Heart right ventricle (tissue), 16 donors: ENCODE results near the gene SEC23IP. TPM values are rescaled to one million over a fixed set of nuclear protein-coding genes. Genes with fewer than 3 reads are reported as not detected.

Experiments used
- ATAC-seq, 8 donors: fragments of 200-7000 bp; cut with Tn5 transposase; one replicate each; pipeline ENCODE4 v1.9.1; 2020; ENCODE audit warnings: mild to moderate bottlenecking in 8 of 8, moderate library complexity in 8 of 8, moderate number of reproducible peaks in 1 of 8
- DNase-seq, 2 donors: peaks; one replicate each; pipeline ENCODE4 v3.0.0-alpha.2; 2020
- H3K27ac ChIP-seq, 10 donors: fragments of 200-600 bp; sonication (generic) in 2 of 10; one replicate each; pipeline versions ENCODE4 v1.5.0 to v1.8.0; 2020 to 2022; ENCODE audit warnings: mild to moderate bottlenecking in 3 of 10
- H3K27me3 ChIP-seq, 7 donors: fragments of 200-600 bp; one replicate each; pipeline ENCODE4 v1.8.0; 2021 to 2022; ENCODE audit warnings: mild to moderate bottlenecking in 2 of 7
- H3K36me3 ChIP-seq, 9 donors: fragments of 200-600 bp; sonication (generic) in 1 of 9; one replicate each; pipeline versions ENCODE4 v1.5.0 to v1.8.0; 2020 to 2022; ENCODE audit warnings: mild to moderate bottlenecking in 2 of 9
- H3K4me1 ChIP-seq, 9 donors: fragments of 200-600 bp; sonication (generic) in 1 of 9; one replicate each; pipeline versions ENCODE4 v1.5.0 to v1.8.0; 2020 to 2022; ENCODE audit warnings: mild to moderate bottlenecking in 4 of 9
- H3K4me3 ChIP-seq, 10 donors: fragments of 200-600 bp; sonication (generic) in 2 of 10; one replicate each; pipeline versions ENCODE4 v1.5.0 to v1.8.0; 2020 to 2022; ENCODE audit warnings: mild to moderate bottlenecking in 7 of 10, moderate library complexity in 2 of 10
- H3K9me3 ChIP-seq, 11 donors: fragments of 200-600 bp in 10 of 11; sonication (generic) in 2 of 11; one replicate each; pipeline versions ENCODE4 v1.5.0 to v1.8.0; 2013 to 2022; ENCODE audit warnings: mild to moderate bottlenecking in 2 of 11, control low read depth in 1 of 11, moderate library complexity in 1 of 11
- CTCF ChIP-seq, 9 donors: fragments of 200-600 bp; sonication (generic) in 2 of 9; IDR thresholded peaks; one replicate each; pipeline versions ENCODE4 v1.5.0 to v1.8.0; 2021 to 2022; ENCODE audit warnings: antibody characterized with exemption in 9 of 9, mild to moderate bottlenecking in 5 of 9, moderate library complexity in 1 of 9
- WGBS, 2 donors: extraction: QIAGEN DNeasy Blood & Tissue Kit; methylation state at CpG; one replicate each; pipeline ENCODE4 v1.1.7; 2013; ENCODE audit warnings: inconsistent platforms in 1 of 2; 5-methylcytosine and 5-hydroxymethylcytosine counted together
- intact Hi-C, 10 donors: fragments of 100-400 bp; cut with DNase I; formaldehyde crosslinking; loops; one replicate each; pipeline versions ENCODE4 v1.11.1 to v1.14.2; 2022
- long read RNA-seq, 3 donors: library from polyadenylated mRNA; unstranded; transcript quantifications; one replicate each; pipeline ENCODE4 v2.0.0, GENCODE V29; 2020 to 2021
- polyA plus RNA-seq, 2 donors: library from polyadenylated mRNA; stranded (reverse); fragments of 200-250 nt; gene quantifications; one replicate each; pipeline ENCODE4 v1.2.3, GENCODE V29; 2013
- total RNA-seq, 10 donors: library from RNA; stranded (reverse); fragmentation: NEBNext Ultra II Directional in 3 of 10; extraction: Animal tissue kit (Norgen Biotek cat#: 25700) in 3 of 10; gene quantifications; one replicate each; pipeline versions ENCODE4 v1.2.1 to v1.2.4, GENCODE V29; 2021 to 2023
- donor health status: Arrhythmogenic right ventricular cardiomyopathy.
- donor health status: ischemic (EF 13 %, LVEDD 7.1; RV severe dilation, severe dysfunction).
- donor health status: healthy with polysubstance abuse.
- donor health status: DM: no; HTN: yes; CAD: no.
- donor health status: DM: no; HTN: no; CAD: no.
- donor health status: ischemic (EF 25% LVEDD 6.9; RV normal size, moderate dysfunction).
- donor health status: ischemic (EF 25% LVEDD 5.7; RV mildly dilated, moderate dysfunction).
- donor health status: healthy.
- donor health status: DM: yes; HTN: yes; CAD: no.
- donor health status: Ischemic cardiomyopathy.
- donor health status: ischemic (EF 35%, LVEDD 5.7; RV mildly dilated, moderate dysfunction).
- donor health status: nonischemic (EF 11% LVEDD 7.7; RV severe dilation, severe dysfunction).
- donor health status: DM: yes; HTN: yes; CAD: no.
- donor health status: PGD.
- donor health status: ischemic (EF 29% LVEDD 5.4; RV normal size, mild dysfunction).
- donor health status: nonischemic (EF 23%, LVEDD 6.1; RV moderate dilation, normal function).

Gene SEC23IP
- total RNA-seq = 10 to 100 TPM; 24.0 to 43.9 (median 31.2) TPM
- polyA plus RNA-seq = 1 to 10 TPM; 5.9 to 6.1 TPM
- long read RNA-seq, donor 1, full-length matches to known transcripts = 15 of 30 reads
- long read RNA-seq, donor 1, partial matches to known transcripts = 7 of 30 reads
- long read RNA-seq, donor 1, other reads (novel, unspliced or antisense) = 8 of 30 reads
- long read RNA-seq, donor 2, full-length matches to known transcripts = 14 of 32 reads
- long read RNA-seq, donor 2, partial matches to known transcripts = 12 of 32 reads
- long read RNA-seq, donor 2, other reads (novel, unspliced or antisense) = 6 of 32 reads
- long read RNA-seq, donor 3, full-length matches to known transcripts = 19 of 61 reads
- long read RNA-seq, donor 3, partial matches to known transcripts = 32 of 61 reads
- long read RNA-seq, donor 3, other reads (novel, unspliced or antisense) = 10 of 61 reads

DNA sequence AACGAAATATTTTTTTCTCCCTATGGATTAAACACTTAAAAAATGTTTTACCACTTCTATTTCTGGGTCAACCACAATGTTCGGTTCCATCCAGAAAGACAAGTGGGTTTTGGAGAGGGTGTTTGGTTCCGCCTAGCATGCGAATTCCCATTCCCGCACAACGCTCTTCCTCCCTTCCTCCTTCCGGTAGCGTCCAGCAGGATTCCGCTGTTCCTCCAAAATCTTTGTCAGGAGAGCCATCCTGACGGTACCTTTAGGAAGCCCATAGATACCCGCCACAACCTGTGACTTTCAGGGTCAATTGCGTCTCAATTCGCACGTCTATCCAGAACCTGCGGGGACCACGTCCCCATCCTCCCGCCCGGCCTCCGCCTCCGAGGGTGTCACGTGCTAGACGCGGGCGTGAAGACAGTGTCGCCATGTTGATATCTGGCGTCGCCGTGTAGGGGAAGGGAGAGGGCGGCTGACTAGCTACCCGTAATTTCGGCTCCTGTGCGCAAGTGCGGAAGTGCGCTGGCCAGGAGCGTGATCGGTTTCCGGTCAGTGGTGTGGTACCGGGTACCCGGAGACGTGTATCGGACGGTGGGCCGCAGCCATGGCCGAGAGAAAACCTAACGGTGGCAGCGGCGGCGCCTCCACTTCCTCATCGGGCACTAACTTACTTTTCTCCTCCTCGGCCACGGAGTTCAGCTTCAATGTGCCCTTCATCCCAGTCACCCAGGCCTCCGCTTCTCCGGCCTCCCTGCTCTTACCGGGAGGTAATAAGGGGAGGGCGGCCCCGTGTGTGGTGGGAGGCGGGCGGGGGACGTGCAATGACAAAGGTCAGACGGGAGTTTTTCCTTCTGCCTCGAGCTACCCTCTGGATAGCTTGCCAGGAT is at the start of gene SEC23IP:
TSS of gene SEC23IP (plus strand) at position 543 of the 878 bp plus-strand sequence. CDS start at position 596, 53 bp downstream.
- H3K36me3 ChIP-seq = peaks cover 0 to 13% (median 0%) of the 10 kb centered on the region in 9 donors
- 0 to 1% methylated on average over 60 to 61 of the region's 61 CpGs for WGBS, 2 donors
- peaks cover 4 to 59% (median 42%) of the 10 kb centered on the region in 9 donors for H3K4me1 ChIP-seq
- peak within 1 kb of the TSS; percentile 69 to 98 (median 86) for H3K4me3 ChIP-seq
- H3K9me3 ChIP-seq = no peaks in the 10 kb centered on the region
- ATAC-seq (peak; percentile 99 to 100 (median 99)), DNase-seq (peak; percentile 96 to 97)
- H3K27me3 ChIP-seq = no peaks in the 10 kb centered on the region
- peak within 1 kb of the TSS; percentile 41 to 93 (median 87) for H3K27ac ChIP-seq
- intact Hi-C loops = loop anchor here in 4 of 10 donors (1.0 to 10.0 kb wide), 4 partner anchors 19 to 298 kb away; partner anchors contain the start of genes MCMBP (in 2 of the 4) and TIAL1 (in 1 of the 4)
- TF ChIP-seq CTCF (IDR thresholded peaks at IDR 0.05) = peak in 2 of 9 donors; percentile 2 to 15

DNA sequence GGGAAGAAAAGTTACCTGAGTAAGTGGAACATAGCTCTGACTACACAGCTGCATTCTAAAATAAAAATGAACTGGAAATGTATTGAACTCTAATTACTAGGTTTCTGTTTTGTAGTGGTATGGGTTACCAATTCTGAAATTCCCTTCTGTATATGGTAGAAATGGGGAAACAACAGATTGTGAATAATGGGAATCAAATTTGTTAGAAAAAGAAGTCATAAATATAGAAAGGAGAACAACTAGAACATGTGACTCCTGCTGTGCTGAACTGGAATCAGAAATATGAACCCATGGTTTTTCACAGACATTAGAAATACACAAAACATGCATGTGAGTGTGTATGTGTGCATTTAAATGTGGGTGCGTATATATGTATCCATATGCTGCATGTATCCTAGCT is 46.9 kb upstream of the SEC23IP start:
- Histone ChIP-seq H3K9me3 (no peaks in the 10 kb centered on the region), H3K27me3 (no peaks in the 10 kb centered on the region), H3K4me3 (no peak overlapping the region), H3K4me1 (peaks cover 0 to 16% (median 0%) of the 10 kb centered on the region in 9 donors), H3K36me3 (peaks cover 0 to 100% (median 57%) of the 10 kb centered on the region in 9 donors), H3K27ac (no peak overlapping the region)
- ATAC-seq (no peak), DNase-seq (no peak)
- WGBS, 2 donors = 93 to 100% methylated on average over 1 of the region's 1 CpG
- intact Hi-C loops = loop anchor here in 2 of 10 donors (10.0 kb wide), 2 partner anchors 51 to 91 kb away; no protein-coding TSS in a partner anchor
- TF ChIP-seq CTCF (IDR thresholded peaks at IDR 0.05) = no peak

GRCh38 chr10:119849031-119849789 is 43.3 kb upstream of the SEC23IP start:
- peaks cover 0 to 16% (median 0%) of the 10 kb centered on the region in 9 donors for H3K4me1 ChIP-seq
- no peak for TF ChIP-seq CTCF (IDR thresholded peaks at IDR 0.05)
- H3K27ac ChIP-seq = peak overlapping the region in 1 of 10 donors; percentile 12
- intact Hi-C loops = loop anchor here in 2 of 10 donors (10.0 kb wide), 2 partner anchors 54 to 94 kb away; no protein-coding TSS in a partner anchor
- H3K9me3 ChIP-seq = no peaks in the 10 kb centered on the region
- H3K27me3 ChIP-seq = no peaks in the 10 kb centered on the region
- ATAC-seq (no peak), DNase-seq (no peak)
- 74 to 76% methylated on average over 6 of the region's 6 CpGs for WGBS, 2 donors
- H3K36me3 ChIP-seq = peaks cover 0 to 100% (median 42%) of the 10 kb centered on the region in 9 donors
- no peak overlapping the region for H3K4me3 ChIP-seq
